ENCODE results near the gene VPS4B.

VPS4B gene

DNA sequence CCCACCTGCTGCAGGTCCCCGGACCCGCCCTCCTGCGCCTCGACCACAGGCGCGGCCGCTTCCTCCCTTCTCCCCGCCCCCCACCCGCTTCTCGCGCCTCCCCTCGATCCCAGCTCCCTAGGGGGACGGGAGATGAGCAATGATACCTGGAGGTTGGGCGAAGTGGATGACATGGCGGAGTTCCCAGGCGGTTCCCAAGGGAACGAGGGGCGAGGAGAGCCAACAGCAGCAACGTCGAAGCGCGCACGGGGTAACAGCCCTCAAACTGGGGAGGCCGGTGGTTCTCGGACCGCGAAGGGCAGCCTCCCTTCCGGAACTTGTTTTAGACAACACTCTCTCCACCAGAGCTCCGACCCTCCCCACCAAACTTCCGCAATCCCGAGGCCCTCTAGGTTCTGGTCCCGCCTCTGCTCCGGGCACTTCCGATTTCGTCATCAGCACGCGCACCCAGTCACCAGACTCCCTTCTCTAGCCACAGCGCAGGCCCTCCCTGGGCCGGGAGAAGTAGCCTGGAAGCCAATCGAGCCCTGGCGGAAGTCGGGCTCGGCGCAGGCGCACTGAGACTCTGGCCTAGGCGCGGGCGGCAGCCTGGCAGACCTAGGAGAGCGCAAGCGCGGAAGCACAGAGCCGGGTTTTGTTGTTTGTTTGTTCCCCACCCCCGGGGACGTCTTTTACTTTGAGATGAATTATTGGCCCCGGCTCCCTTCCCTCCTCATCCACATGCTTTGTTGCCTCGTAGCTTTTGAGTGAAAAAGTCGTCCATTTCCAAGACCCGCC, at the start of gene VPS4B:
VPS4B (minus strand) TSS at position 390 of the 777 bp plus-strand sequence; CDS start at position 173, 217 bp downstream.
- TF ChIP-seq, protein P1, sequence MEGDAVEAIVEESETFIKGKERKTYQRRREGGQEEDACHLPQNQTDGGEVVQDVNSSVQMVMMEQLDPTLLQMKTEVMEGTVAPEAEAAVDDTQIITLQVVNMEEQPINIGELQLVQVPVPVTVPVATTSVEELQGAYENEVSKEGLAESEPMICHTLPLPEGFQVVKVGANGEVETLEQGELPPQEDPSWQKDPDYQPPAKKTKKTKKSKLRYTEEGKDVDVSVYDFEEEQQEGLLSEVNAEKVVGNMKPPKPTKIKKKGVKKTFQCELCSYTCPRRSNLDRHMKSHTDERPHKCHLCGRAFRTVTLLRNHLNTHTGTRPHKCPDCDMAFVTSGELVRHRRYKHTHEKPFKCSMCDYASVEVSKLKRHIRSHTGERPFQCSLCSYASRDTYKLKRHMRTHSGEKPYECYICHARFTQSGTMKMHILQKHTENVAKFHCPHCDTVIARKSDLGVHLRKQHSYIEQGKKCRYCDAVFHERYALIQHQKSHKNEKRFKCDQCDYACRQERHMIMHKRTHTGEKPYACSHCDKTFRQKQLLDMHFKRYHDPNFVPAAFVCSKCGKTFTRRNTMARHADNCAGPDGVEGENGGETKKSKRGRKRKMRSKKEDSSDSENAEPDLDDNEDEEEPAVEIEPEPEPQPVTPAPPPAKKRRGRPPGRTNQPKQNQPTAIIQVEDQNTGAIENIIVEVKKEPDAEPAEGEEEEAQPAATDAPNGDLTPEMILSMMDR (conservative IDR thresholded peaks at IDR 0.05) = no peak
- peak; percentile 89 for TF ChIP-seq ZFX (IDR thresholded peaks at IDR 0.05)
- H3K27ac ChIP-seq = peak within 1 kb of the TSS; percentile 79

DNA sequence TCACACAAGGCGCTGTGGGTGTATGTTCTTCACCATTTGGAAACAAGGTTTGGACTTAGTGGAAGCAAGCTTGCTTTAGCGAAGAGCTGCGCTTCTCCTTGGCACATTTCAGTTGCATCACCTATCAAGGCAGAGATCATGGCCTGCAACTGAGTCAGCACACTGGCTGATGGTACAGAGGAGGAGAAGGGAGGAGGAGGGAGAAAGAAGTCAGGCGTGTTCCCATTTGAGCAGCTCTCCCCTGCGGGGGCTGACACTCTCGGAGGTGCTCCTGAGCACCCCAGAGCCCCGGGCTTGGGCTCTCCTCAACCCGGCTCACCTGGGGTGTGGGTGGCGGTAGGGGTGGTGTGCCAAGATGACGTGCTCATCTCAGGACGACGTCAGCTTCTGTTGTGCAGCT, 48.5 kb upstream of the VPS4B start:
- no peak for TF ChIP-seq ZFX (IDR thresholded peaks at IDR 0.05)
- TF ChIP-seq, protein P1 (conservative IDR thresholded peaks at IDR 0.05) = no peak
- H3K27ac ChIP-seq = no peak overlapping the region

DNA sequence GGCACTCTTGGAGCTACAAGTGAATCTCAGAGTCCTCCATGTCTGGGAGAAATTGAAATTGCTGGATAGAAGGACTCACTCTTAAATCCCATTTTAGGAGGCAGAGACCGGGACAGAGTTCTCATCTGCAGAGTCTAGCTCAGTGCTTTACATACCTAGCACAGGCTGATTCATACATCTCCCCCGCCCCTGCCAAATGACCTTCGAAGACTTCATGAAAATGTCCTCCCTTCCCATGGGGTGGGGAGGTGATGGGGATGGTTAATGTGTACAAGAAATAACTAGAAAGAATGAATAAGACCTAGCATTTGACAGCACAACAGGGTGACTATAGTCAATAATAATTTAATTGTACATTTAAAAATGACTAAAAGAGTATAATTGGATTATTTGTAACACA, 46.3 kb upstream of the VPS4B start:
- TF ChIP-seq, protein P1 (conservative IDR thresholded peaks at IDR 0.05) = no peak
- TF ChIP-seq ZFX (IDR thresholded peaks at IDR 0.05) = no peak

DNA sequence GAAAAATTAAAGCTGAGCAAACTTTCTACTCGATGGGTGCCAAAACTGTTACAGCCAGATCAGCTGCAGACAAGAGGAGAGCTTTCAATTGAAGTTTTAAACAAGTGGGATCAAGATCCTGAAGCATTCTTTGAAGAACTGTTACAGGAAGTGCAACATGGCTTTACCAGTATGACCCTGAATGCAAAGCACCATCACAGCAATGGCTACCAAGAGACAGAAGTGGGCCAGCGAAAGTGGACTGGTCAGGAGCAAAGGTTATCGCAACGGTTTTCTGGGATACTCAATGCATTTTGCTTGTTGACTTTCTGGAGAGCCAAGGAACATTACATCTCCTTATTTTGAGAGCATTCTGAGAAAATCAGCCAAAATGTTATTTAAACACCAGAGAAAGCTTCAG, 45.4 kb upstream of the VPS4B start:
- no peak overlapping the region for H3K27ac ChIP-seq
- no peak for TF ChIP-seq ZFX (IDR thresholded peaks at IDR 0.05)
- TF ChIP-seq, protein P1 (conservative IDR thresholded peaks at IDR 0.05) = no peak

More for the DNA sequence above, 46.3 kb upstream of the VPS4B start:
- no peak overlapping the region for H3K27ac ChIP-seq

DNA sequence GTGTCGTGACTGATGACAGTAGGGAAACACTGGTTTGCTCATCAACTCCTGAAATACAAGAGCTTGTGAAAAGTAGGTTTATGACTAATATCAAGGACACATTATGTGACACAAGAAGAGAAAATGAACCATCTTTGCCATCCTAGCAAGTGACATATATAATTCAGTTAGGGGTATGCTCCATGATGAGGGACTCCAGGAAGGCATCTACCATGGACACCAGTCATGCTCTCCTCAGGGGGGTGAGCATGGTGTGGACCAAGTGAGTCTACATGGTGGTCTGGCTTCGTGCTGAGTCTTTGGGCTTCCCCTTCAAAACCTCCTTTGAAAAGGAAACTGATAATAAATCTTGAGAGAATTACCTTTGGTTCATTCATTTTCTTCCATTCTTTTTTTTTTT, 42.8 kb upstream of the VPS4B start:
- TF ChIP-seq ZFX (IDR thresholded peaks at IDR 0.05) = no peak
- TF ChIP-seq, protein P1 (conservative IDR thresholded peaks at IDR 0.05) = no peak
- no peak overlapping the region for H3K27ac ChIP-seq

DNA sequence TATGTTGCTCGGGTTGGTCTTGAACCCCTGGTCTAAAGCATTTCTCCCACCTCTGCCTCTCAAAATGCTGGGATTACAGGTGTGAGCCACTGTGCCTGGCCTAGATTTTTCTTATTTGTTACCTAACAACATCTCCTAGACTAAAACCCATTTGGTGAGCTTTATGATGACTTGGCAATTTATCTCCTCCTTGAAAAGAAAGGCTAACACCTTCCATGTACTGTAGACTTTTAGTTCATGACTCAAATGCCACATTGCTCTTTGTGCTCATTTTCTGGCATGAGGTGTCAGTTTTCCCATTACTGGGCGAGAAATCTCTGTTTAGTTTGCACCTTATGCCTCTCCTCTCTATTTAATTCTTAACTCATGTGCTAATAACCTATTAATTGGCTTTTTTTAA, 42.2 kb upstream of the VPS4B start:
- H3K27ac ChIP-seq = no peak overlapping the region
- TF ChIP-seq, protein P1 (conservative IDR thresholded peaks at IDR 0.05) = no peak
- no peak for TF ChIP-seq ZFX (IDR thresholded peaks at IDR 0.05)

DNA sequence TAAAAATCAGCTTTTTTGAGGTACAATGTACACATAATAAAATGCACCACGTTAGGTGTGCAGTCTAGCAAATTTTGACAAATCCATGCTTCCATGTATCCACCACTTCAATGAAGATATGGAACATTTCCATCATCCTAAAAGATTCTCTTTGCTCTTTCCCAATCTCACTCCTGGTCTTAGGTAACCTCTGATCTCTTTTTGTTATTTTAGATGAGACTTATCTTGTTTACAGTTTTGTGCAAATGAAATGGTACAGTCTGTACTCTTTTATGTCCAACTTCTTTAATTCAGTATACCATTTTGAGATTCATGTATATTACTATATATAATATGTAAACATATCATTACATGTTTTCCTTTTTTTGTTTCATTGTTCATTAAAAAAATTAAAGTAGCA, 38.1 kb upstream of the VPS4B start:
- TF ChIP-seq ZFX (IDR thresholded peaks at IDR 0.05) = no peak
- TF ChIP-seq, protein P1 (conservative IDR thresholded peaks at IDR 0.05) = no peak

More for the DNA sequence above, 38.1 kb upstream of the VPS4B start:
- no peak overlapping the region for H3K27ac ChIP-seq
